HG03520 (cell line): ENCODE results near the gene TNRC6C.
A peak's percentile ranks its signal among the peaks of the same experiment; 100 is the strongest.

ENCODE experiments used
- ATAC-seq: cut with Tn5 transposase; IDR thresholded peaks from one replicate; pipeline ENCODE4 v1.9.1; 2021; ENCODE audit warnings: mild to moderate bottlenecking, moderate library complexity; ENCODE audit not compliant: unreplicated experiment

Gene TNRC6C

GRCh38 chr17:77957857-77958715, at the start of gene TNRC6C:
Gene TNRC6C, plus strand, starts transcription at chr17:77958703. Its CDS starts 45,504 bp downstream, at chr17:78004207.
- ATAC-seq: peak; percentile 83

GRCh38 chr17:77909236-77909635, 49.3 kb upstream of the TNRC6C start:
- ATAC-seq: no peak

- no peak for ATAC-seq
Measured at GRCh38 chr17:77909816-77910215, 48.7 kb upstream of the TNRC6C start.

- ATAC-seq: no peak
Measured at GRCh38 chr17:77914385-77915254, 43.9 kb upstream of the TNRC6C start.

- no peak for ATAC-seq
Measured at GRCh38 chr17:77915594-77916021, 42.9 kb upstream of the TNRC6C start.

- ATAC-seq: no peak
Measured at GRCh38 chr17:77916264-77916663, 42.2 kb upstream of the TNRC6C start.

GRCh38 chr17:77916703-77917481, 41.6 kb upstream of the TNRC6C start:
- ATAC-seq: no peak

GRCh38 chr17:77919276-77919675, 39.2 kb upstream of the TNRC6C start:
- ATAC-seq: no peak

- ATAC-seq: no peak
Measured at GRCh38 chr17:77923135-77923534, 35.4 kb upstream of the TNRC6C start.

GRCh38 chr17:77923776-77924513, 34.6 kb upstream of the TNRC6C start:
- ATAC-seq: no peak

GRCh38 chr17:77924757-77925336, 33.7 kb upstream of the TNRC6C start:
- ATAC-seq: no peak

GRCh38 chr17:77925831-77926543, 32.5 kb upstream of the TNRC6C start:
- ATAC-seq: no peak

GRCh38 chr17:77926981-77927380, 31.5 kb upstream of the TNRC6C start:
- ATAC-seq: no peak

GRCh38 chr17:77927777-77928518, 30.6 kb upstream of the TNRC6C start:
- no peak for ATAC-seq

GRCh38 chr17:77928519-77929179, 29.9 kb upstream of the TNRC6C start:
- no peak for ATAC-seq

GRCh38 chr17:77929180-77929564, 29.3 kb upstream of the TNRC6C start:
- ATAC-seq: no peak

GRCh38 chr17:77929871-77930436, 28.5 kb upstream of the TNRC6C start:
- ATAC-seq: no peak
